CD4-positive, alpha-beta T cell (primary cell): ENCODE measurements around the gene CRTAC1. TPM values are rescaled to one million over a fixed set of nuclear protein-coding genes. Genes with fewer than 3 reads are reported as not detected.

Experiments
- ATAC-seq: fragments of 200-7000 bp; cut with Tn5 transposase; one replicate; pipeline ENCODE4 v1.10.0; 2022; ENCODE audit warnings: mild to moderate bottlenecking; ENCODE audit not compliant: poor library complexity
- CTCF ChIA-PET: fragments of 350-600 bp; sonication (Branson Sonifier 250); formaldehyde crosslinking; loops from one replicate; lab custom pipeline; 2021; ENCODE audit warnings: antibody characterized with exemption, inconsistent platforms; lab: Charles Lee
- POLR2A ChIA-PET: fragments of 350-600 bp; sonication (Branson Sonifier 250); formaldehyde crosslinking; loops from one replicate; lab custom pipeline; 2021; ENCODE audit warnings: antibody characterized with exemption, inconsistent platforms; lab: Charles Lee
- DNase-seq, 14 experiments: peaks; one replicate each; pipeline ENCODE4 v3.0.0-alpha.2; 2013 to 2020; ENCODE audit warnings: mixed read lengths in 2 of 14
- H3K27ac ChIP-seq, 2 donors: one replicate each; pipeline versions ENCODE4 v1.5.1 to v1.7.0; 2013; ENCODE audit warnings: low read length in 2 of 2, low read depth in 1 of 2, mild to moderate bottlenecking in 1 of 2
- H3K27me3 ChIP-seq, 2 experiments: 1 replicate in 1 of 2; 2 replicates in 1 of 2; pipeline versions ENCODE4 v1.6.1 to v1.7.0; 2013; ENCODE audit warnings: low read length in 2 of 2, control low read depth in 1 of 2, mild to moderate bottlenecking in 1 of 2, moderate library complexity in 1 of 2; ENCODE audit not compliant: insufficient read depth in 2 of 2, control insufficient read depth in 1 of 2
- H3K36me3 ChIP-seq: one replicate; pipeline ENCODE4 v1.6.1; 2013; ENCODE audit warnings: low read length, control low read depth; ENCODE audit not compliant: insufficient read depth
- H3K4me1 ChIP-seq: one replicate; pipeline ENCODE4 v1.6.1; 2013; ENCODE audit warnings: low read length, control low read depth; ENCODE audit not compliant: insufficient read depth
- H3K4me3 ChIP-seq: one replicate; pipeline ENCODE4 v1.5.1; 2013; ENCODE audit warnings: mild to moderate bottlenecking, low read length, moderate library complexity
- H3K9me3 ChIP-seq, 2 experiments: 1 replicate in 1 of 2; 2 replicates in 1 of 2; pipeline versions ENCODE4 v1.6.1 to v1.7.0; 2013; ENCODE audit warnings: low read length in 2 of 2, mild to moderate bottlenecking in 2 of 2, control low read depth in 1 of 2, moderate library complexity in 1 of 2; ENCODE audit not compliant: control insufficient read depth in 1 of 2, insufficient read depth in 1 of 2
- H3K27ac Mint-ChIP-seq: one replicate; pipeline ENCODE4 v1.8.0; 2020; ENCODE audit warnings: mixed read lengths
- H3K27me3 Mint-ChIP-seq: one replicate; pipeline ENCODE4 v1.8.0; 2021; ENCODE audit warnings: mixed read lengths
- H3K36me3 Mint-ChIP-seq: one replicate; pipeline ENCODE4 v1.8.0; 2021; ENCODE audit warnings: low read depth, mixed read lengths
- H3K4me1 Mint-ChIP-seq: one replicate; pipeline ENCODE4 v1.8.0; 2021; ENCODE audit warnings: low read depth, mixed read lengths
- H3K4me3 Mint-ChIP-seq: one replicate; pipeline ENCODE4 v1.8.0; 2020; ENCODE audit warnings: mild to moderate bottlenecking, mixed read lengths
- H3K9me3 Mint-ChIP-seq: one replicate; pipeline ENCODE4 v1.8.0; 2020; ENCODE audit warnings: mixed read lengths
- intact Hi-C, 2 experiments: fragments of 100-400 bp; cut with DNase I in 1 of 2; cut with micrococcal nuclease in 1 of 2; formaldehyde crosslinking; loops; one replicate each; pipeline versions ENCODE4 v1.15.1 to v1.9.0; 2023 to 2025; cut with DNase I, micrococcal nuclease
- total RNA-seq, 174 experiments: library from RNA in 2 of 174; stranded (reverse) in 2 of 174; gene quantifications; one replicate each; pipeline ENCODE4 v1.2.3 and lab custom pipeline; 2021 to 2026
- TF ChIP-seq, protein P1 (sequence below): fragments of 200-600 bp; IDR thresholded peaks from one replicate; pipeline ENCODE4 v1.8.0; 2022; ENCODE audit warnings: antibody characterized with exemption, mild to moderate bottlenecking

CRTAC1 gene
- total RNA-seq, 2 experiments from 2014 or later, result not detected

DNA sequence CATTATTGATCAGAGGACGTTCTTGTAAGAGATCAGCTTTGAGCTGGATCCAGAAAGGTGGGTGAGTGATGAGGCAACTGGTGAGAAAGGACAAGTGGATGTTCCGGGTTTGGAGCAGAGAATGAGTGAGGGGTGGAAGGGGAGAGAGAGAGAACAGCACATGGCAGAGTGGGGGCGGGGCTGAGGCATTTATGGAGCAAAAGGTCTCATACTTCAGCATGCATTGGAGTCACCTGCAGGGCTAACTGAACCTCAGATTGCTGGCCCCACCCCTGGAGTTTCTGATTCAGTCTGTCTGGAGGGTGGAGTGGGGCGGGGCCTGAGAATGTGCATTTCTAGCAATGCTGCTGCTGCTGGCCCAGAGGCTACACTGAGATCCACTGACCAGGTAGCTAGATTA lies 109.6 kb downstream of the CRTAC1 start:
- no peak for ATAC-seq
- no peak overlapping the region for H3K4me3 ChIP-seq
- POLR2A ChIA-PET, result no interaction called here
- intact Hi-C loops, result no loop called here
- H3K36me3 ChIP-seq, result no peaks in the 10 kb centered on the region
- Mint-ChIP-seq H3K9me3 (no peaks in the 10 kb centered on the region), H3K36me3 (no peaks in the 10 kb centered on the region), H3K27ac (no peak overlapping the region), H3K4me3 (no peak overlapping the region), H3K27me3 (peaks cover 42% of the 10 kb centered on the region), H3K4me1 (peaks cover 9% of the 10 kb centered on the region)
- no peak for DNase-seq
- CTCF ChIA-PET, result no interaction called here
- H3K4me1 ChIP-seq, result no peaks in the 10 kb centered on the region
- no peaks in the 10 kb centered on the region for H3K9me3 ChIP-seq
- TF ChIP-seq, protein P1, sequence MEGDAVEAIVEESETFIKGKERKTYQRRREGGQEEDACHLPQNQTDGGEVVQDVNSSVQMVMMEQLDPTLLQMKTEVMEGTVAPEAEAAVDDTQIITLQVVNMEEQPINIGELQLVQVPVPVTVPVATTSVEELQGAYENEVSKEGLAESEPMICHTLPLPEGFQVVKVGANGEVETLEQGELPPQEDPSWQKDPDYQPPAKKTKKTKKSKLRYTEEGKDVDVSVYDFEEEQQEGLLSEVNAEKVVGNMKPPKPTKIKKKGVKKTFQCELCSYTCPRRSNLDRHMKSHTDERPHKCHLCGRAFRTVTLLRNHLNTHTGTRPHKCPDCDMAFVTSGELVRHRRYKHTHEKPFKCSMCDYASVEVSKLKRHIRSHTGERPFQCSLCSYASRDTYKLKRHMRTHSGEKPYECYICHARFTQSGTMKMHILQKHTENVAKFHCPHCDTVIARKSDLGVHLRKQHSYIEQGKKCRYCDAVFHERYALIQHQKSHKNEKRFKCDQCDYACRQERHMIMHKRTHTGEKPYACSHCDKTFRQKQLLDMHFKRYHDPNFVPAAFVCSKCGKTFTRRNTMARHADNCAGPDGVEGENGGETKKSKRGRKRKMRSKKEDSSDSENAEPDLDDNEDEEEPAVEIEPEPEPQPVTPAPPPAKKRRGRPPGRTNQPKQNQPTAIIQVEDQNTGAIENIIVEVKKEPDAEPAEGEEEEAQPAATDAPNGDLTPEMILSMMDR, result no peak
- peaks cover 3 to 5% of the 10 kb centered on the region in 2 experiments for H3K27me3 ChIP-seq
- no peak overlapping the region for H3K27ac ChIP-seq

- POLR2A ChIA-PET, result no interaction called here
Measured at GRCh38 chr10:97919012-97919411, 111.4 kb downstream of the CRTAC1 start.

GRCh38 chr10:97916586-97916985 lies 113.8 kb downstream of the CRTAC1 start:
- Histone ChIP-seq H3K9me3 (no peaks in the 10 kb centered on the region), H3K36me3 (no peaks in the 10 kb centered on the region), H3K27me3 (no peaks in the 10 kb centered on the region), H3K4me1 (peaks cover 8% of the 10 kb centered on the region), H3K27ac (no peak overlapping the region), H3K4me3 (no peak overlapping the region)
- Mint-ChIP-seq H3K36me3 (no peaks in the 10 kb centered on the region), H3K4me3 (no peak overlapping the region), H3K4me1 (peaks cover 15% of the 10 kb centered on the region), H3K27ac (no peak overlapping the region), H3K9me3 (no peaks in the 10 kb centered on the region), H3K27me3 (peaks cover 26% of the 10 kb centered on the region)
- intact Hi-C loops, result loop anchor here (10.0 kb wide), 2 partner anchors 398 to 748 kb away; no protein-coding TSS in a partner anchor
- ChIA-PET CTCF (no interaction called here), POLR2A (no interaction called here)
- DNase-seq (no peak), ATAC-seq (no peak)
- TF ChIP-seq, protein P1, result no peak

More at GRCh38 chr10:97919012-97919411, 111.4 kb downstream of the CRTAC1 start:
- Mint-ChIP-seq H3K4me1 (peaks cover 15% of the 10 kb centered on the region), H3K27me3 (peaks cover 34% of the 10 kb centered on the region), H3K9me3 (no peaks in the 10 kb centered on the region), H3K4me3 (no peak overlapping the region), H3K27ac (no peak overlapping the region), H3K36me3 (no peaks in the 10 kb centered on the region)
- Histone ChIP-seq H3K4me1 (peaks cover 8% of the 10 kb centered on the region), H3K9me3 (no peaks in the 10 kb centered on the region), H3K27me3 (peaks cover 2 to 3% of the 10 kb centered on the region in 2 experiments), H3K36me3 (no peaks in the 10 kb centered on the region), H3K27ac (no peak overlapping the region), H3K4me3 (no peak overlapping the region)
- CTCF ChIA-PET, result interaction anchor here (1.3 kb wide), 1 partner anchor 122 kb away, joined by 3 read pairs; no protein-coding TSS in a partner anchor
- TF ChIP-seq, protein P1, result no peak
- intact Hi-C loops, result loop anchor here (10.0 kb wide), 2 partner anchors 396 to 746 kb away; no protein-coding TSS in a partner anchor
- ATAC-seq (peak; percentile 50), DNase-seq (peak in 1 of 14 experiments; percentile 29)
